K562 (cell line): Measurements from ENCODE around the gene BDH1. TPM values are rescaled to one million over a fixed set of nuclear protein-coding genes. Genes with fewer than 3 reads are reported as not detected.

Source experiments
- ATAC-seq: fragments of 200-7000 bp; cut with Tn5 transposase; 3 replicates; pipeline ENCODE4 v1.9.1; 2020; ENCODE audit warnings: moderate library complexity
- BruUV-seq: library from RNA; stranded (reverse); fragments of 400-500 nt; replicated peaks from 2 replicates; lab custom pipeline; 2021; lab: Mats Ljungman, UMichigan
- CTCF ChIA-PET: fragments of 300-600 bp; formaldehyde crosslinking; extraction: SDS; loops from one replicate; lab custom pipeline; 2021; ENCODE audit warnings: low intra/inter-chr PET ratio; lab: Yijun Ruan, JAX
- POLR2A ChIA-PET: fragments of 300-600, 350-650 bp; sonication (Branson Sonifier 250); formaldehyde crosslinking; extraction: SDS; loops from one replicate; lab custom pipeline; 2021; ENCODE audit warnings: antibody characterized with exemption, inconsistent platforms; lab: Yijun Ruan, JAX
- DNase-seq, 4 experiments: peaks; one replicate each; pipeline versions ENCODE4 v3.0.0 to v3.0.0-alpha.2; 2011 to 2018; ENCODE audit warnings: low spot score in 3 of 4, mixed read lengths in 3 of 4; ENCODE audit errors: extremely low read depth in 1 of 4
- FAIRE-seq: peaks from 2 replicates; lab custom pipeline; 2011; peaks lifted over from hg19 to GRCh38; lab: Jason Lieb, UNC
- H2AFZ ChIP-seq: 2 replicates; pipeline ENCODE4 v1.6.0; 2011; ENCODE audit warnings: low read depth, low read length, control low read depth, inconsistent platforms
- H3K27ac ChIP-seq: fragments of 200-600 bp; 3 replicates; pipeline ENCODE4 v1.8.0; 2011; ENCODE audit warnings: low read depth, mild to moderate bottlenecking, control low read depth, inconsistent platforms, low read length, moderate library complexity, mixed read lengths; ENCODE audit errors: extremely low read depth
- H3K27me3 ChIP-seq, 2 experiments: fragments of 300-600 bp in 1 of 2; 2 replicates in 1 of 2; 3 replicates in 1 of 2; pipeline versions ENCODE4 v1.6.0 to v1.8.0; 2011; ENCODE audit warnings: inconsistent platforms in 2 of 2, low read length in 2 of 2, mild to moderate bottlenecking in 1 of 2, mixed read lengths in 1 of 2, moderate library complexity in 1 of 2; ENCODE audit not compliant: control insufficient read depth in 2 of 2, insufficient read depth in 2 of 2
- H3K36me3 ChIP-seq: fragments of 300-600 bp; 3 replicates; pipeline ENCODE4 v1.8.0; 2011; ENCODE audit warnings: mild to moderate bottlenecking, low read length, inconsistent platforms; ENCODE audit not compliant: control insufficient read depth, insufficient read depth
- H3K4me1 ChIP-seq, 2 experiments: fragments of 200-600 bp in 1 of 2; replicated peaks in 1 of 2; 2 replicates in 1 of 2; 3 replicates in 1 of 2; pipeline versions ENCODE4 v1.5.1 to v1.8.0; 2011; ENCODE audit warnings: inconsistent platforms in 2 of 2, low read length in 2 of 2, mild to moderate bottlenecking in 1 of 2, mixed read lengths in 1 of 2, moderate library complexity in 1 of 2; ENCODE audit not compliant: control insufficient read depth in 2 of 2, insufficient read depth in 2 of 2
- H3K4me2 ChIP-seq: 2 replicates; pipeline ENCODE4 v1.6.1; 2011; ENCODE audit warnings: low read length, control low read depth, inconsistent platforms, mixed read lengths; ENCODE audit not compliant: insufficient read depth
- H3K4me3 ChIP-seq: fragments of 200-600 bp; sonication (generic), shearing (Covaris generic); 2 replicates; pipeline ENCODE4 v1.5.1; 2016; ENCODE audit warnings: control low read depth, inconsistent platforms
- H3K79me2 ChIP-seq: fragments of 200-600 bp; 3 replicates; pipeline ENCODE4 v1.8.0; 2011; ENCODE audit warnings: low read length, inconsistent platforms; ENCODE audit not compliant: control insufficient read depth, insufficient read depth
- H3K9ac ChIP-seq, 2 experiments: 2 replicates each; pipeline versions ENCODE4 v1.6.0 to v1.6.1; 2011; ENCODE audit warnings: low read depth in 2 of 2, low read length in 2 of 2, control low read depth in 1 of 2, inconsistent platforms in 1 of 2, mild to moderate bottlenecking in 1 of 2, mixed read lengths in 1 of 2; ENCODE audit not compliant: insufficient read depth in 1 of 2
- H3K9me1 ChIP-seq: one replicate; pipeline ENCODE4 v1.6.0; 2011; ENCODE audit warnings: inconsistent platforms, mild to moderate bottlenecking, low read length, moderate library complexity; ENCODE audit not compliant: control insufficient read depth, insufficient read depth
- H3K9me3 ChIP-seq: replicated peaks from 2 replicates; pipeline ENCODE4 v1.5.1; 2011; ENCODE audit warnings: low read depth, low read length, inconsistent platforms; ENCODE audit not compliant: control insufficient read depth, insufficient read depth
- H4K20me1 ChIP-seq: replicated peaks from 2 replicates; pipeline ENCODE4 v1.6.1; 2011; ENCODE audit warnings: low read length, inconsistent platforms, mixed read lengths; ENCODE audit not compliant: control insufficient read depth, insufficient read depth
- CBX3 ChIP-seq, 2 experiments: IDR thresholded peaks; 1 replicate in 1 of 2; 2 replicates in 1 of 2; pipeline ENCODE4 v1.6.1; 2012; ENCODE audit warnings: inconsistent platforms in 2 of 2, low read length in 2 of 2, borderline replicate concordance in 1 of 2, control low read depth in 1 of 2
- KDM4B ChIP-seq, 2 experiments: fragments of 450-650 bp in 1 of 2; sonication (generic) in 1 of 2; IDR thresholded peaks; 2 replicates each; pipeline ENCODE4 v1.6.1; 2016 to 2017; ENCODE audit warnings: borderline replicate concordance in 2 of 2, antibody characterized with exemption in 1 of 2, low read depth in 1 of 2, mild to moderate bottlenecking in 1 of 2
- MAFG ChIP-seq: fragments of 450-650 bp; conservative IDR thresholded peaks from 2 replicates; pipeline ENCODE4 v1.6.1; 2016; ENCODE audit warnings: missing genetic modification characterization, missing compliant biosample characterization
- RAD21 ChIP-seq, 2 experiments: fragments of 250-450 bp in 1 of 2; fragments of 450-650 bp in 1 of 2; sonication (Bioruptor Pico) in 1 of 2; formaldehyde crosslinking in 1 of 2; IDR thresholded peaks in 1 of 2; conservative IDR thresholded peaks in 1 of 2; 2 replicates each; pipeline versions ENCODE4 v1.4.0 to v1.8.0; 2020 to 2022; ENCODE audit warnings: mild to moderate bottlenecking in 2 of 2, moderate library complexity in 1 of 2
- REST ChIP-seq, 2 experiments: fragments of 450-650 bp; formaldehyde crosslinking in 1 of 2; IDR thresholded peaks; 2 replicates each; pipeline versions ENCODE4 v1.4.0 to v1.6.1; 2014 to 2020; ENCODE audit warnings: mild to moderate bottlenecking in 2 of 2, borderline replicate concordance in 1 of 2, low read depth in 1 of 2
- ZBTB33 ChIP-seq: sonication (generic); formaldehyde crosslinking; IDR thresholded peaks from 2 replicates; pipeline ENCODE4 v1.8.1; 2023; ENCODE audit warnings: mild to moderate bottlenecking, missing genetic modification reagents
- WGBS: fragments of 100-300 bp; shearing (Covaris generic); methylation state at CpG from one replicate; pipeline ENCODE4 v1.1.6; 2016; ENCODE audit warnings: low coverage, mixed read lengths; ENCODE audit not compliant: insufficient coverage; ENCODE audit errors: missing lambda C conversion rate; 5-methylcytosine and 5-hydroxymethylcytosine counted together
- in situ Hi-C: fragments of 300-500 bp; cut with MboI; formaldehyde crosslinking; loops from 4 replicates; pipeline ENCODE4 v1.15.0; 2018; ENCODE audit warnings: inconsistent platforms, mixed read lengths
- intact Hi-C: fragments of 100-400 bp; cut with micrococcal nuclease; formaldehyde crosslinking; loops from 2 replicates; pipeline ENCODE4 v1.14.2; 2022
- polyA plus RNA-seq, 8 experiments: library from polyadenylated mRNA; depleted of rRNA in 4 of 8; stranded (reverse) in 5 of 8; unstranded in 3 of 8; fragments of >200 nt; fragmentation: Nextera tagmentation in 2 of 8; fragmentation: Illumina TruSeq in 1 of 8; extraction: Ambion mirVana in 2 of 8; extraction: Trizol in 1 of 8; gene quantifications; 2 replicates each; pipeline versions ENCODE4 v1.2.1 to v1.2.3, GENCODE V29; 2011 to 2014; ENCODE audit warnings: inconsistent platforms in 1 of 8, missing spikeins in 1 of 8
- total RNA-seq, 7 experiments: library from RNA; depleted of rRNA in 6 of 7; stranded (reverse); fragments of >200 nt in 6 of 7; fragmentation: Illumina TruSeq in 2 of 7; extraction: Trizol in 2 of 7; gene quantifications; 2 replicates each; pipeline versions ENCODE4 v1.2.1 to v1.2.3, GENCODE V29; 2011 to 2021; ENCODE audit warnings: low replicate concordance in 1 of 7

Gene BDH1
- total and polyA plus RNA-seq, 9 of the 15 experiments (the other 6 are each of a cell fraction or from before 2014, with no cell fraction given): 0.07 to 0.89 (median 0.12) TPM; not detected in 3

- in situ Hi-C loops (loop anchor here (25.0 kb wide), 2 partner anchors 250 to 525 kb away; no protein-coding TSS in a partner anchor), intact Hi-C loops (loop anchor here (2.0 kb wide), 1 partner anchor 255 kb away; no protein-coding TSS in a partner anchor)
- no peaks in the 10 kb centered on the region for H3K9me1 ChIP-seq
- H3K79me2 ChIP-seq: no peaks in the 10 kb centered on the region
- H3K36me3 ChIP-seq: no peaks in the 10 kb centered on the region
- DNase-seq (no peak), ATAC-seq (peak; percentile 26; the same call in 2 of the 3 replicates), FAIRE-seq (no peak)
- 62% methylated on average over 16 of the region's 33 CpGs for WGBS
- no peaks in the 10 kb centered on the region for H4K20me1 ChIP-seq
- H3K9ac ChIP-seq: peak overlapping the region in 1 of 2 experiments; percentile 55; a peak in 1 of 4 replicates
- H3K9me3 ChIP-seq: no peaks in the 10 kb centered on the region
- H3K4me1 ChIP-seq: peaks cover 10 to 34% of the 10 kb centered on the region in 2 experiments
- H3K27ac ChIP-seq: no peak overlapping the region
- H3K4me2 ChIP-seq: no peak overlapping the region
- 0 out of 2 replicates have a peak overlapping the region, but pooled peaks have one; percentile 1 for H2AFZ ChIP-seq
- BruUV-seq: no TSS peak
- POLR2A ChIA-PET: interaction anchor here (1.3 kb wide), 1 partner anchor 14 kb away, joined by 4 read pairs; no protein-coding TSS in a partner anchor
- CTCF ChIA-PET: no interaction called here
- H3K27me3 ChIP-seq: peaks cover 14 to 30% of the 10 kb centered on the region in 2 experiments; a peak in 4 of 5 replicates
- H3K4me3 ChIP-seq: no peak overlapping the region
- TF ChIP-seq KDM4B (IDR thresholded peaks at IDR 0.05; ENCODE audit: borderline replicate concordance in 2 of 2, low read depth in 1 of 2): no peak
- peak in 1 of 2 experiments; percentile 31; a peak in 1 of 3 replicates for TF ChIP-seq CBX3 (IDR thresholded peaks at IDR 0.05; ENCODE audit: borderline replicate concordance in 1 of 2, low read length in 2 of 2)
- peak; percentile 93 for TF ChIP-seq ZBTB33 (CRISPR knock-in tag)
- 0 out of 2 replicates have a peak, but pooled peaks have one; percentile 5 for TF ChIP-seq REST (IDR thresholded peaks at IDR 0.05; ENCODE audit: borderline replicate concordance)
- no peak for TF ChIP-seq REST (CRISPR knock-in tag; IDR thresholded peaks at IDR 0.05; ENCODE audit: low read depth)
- TF ChIP-seq MAFG (tag): no peak
- TF ChIP-seq RAD21 (CRISPR knock-in tag; conservative IDR thresholded peaks at IDR 0.05 in 1 of 2, IDR thresholded peaks at IDR 0.05 in 1 of 2): peak in 1 of 2 experiments; percentile 22; a peak in 2 of 4 replicates
Measured at GRCh38 chr3:197511853-197512635, 43.7 kb downstream of the BDH1 start.
